H1 (cell line): ENCODE data around the gene ENTPD6. TPM values are rescaled to one million over a fixed set of nuclear protein-coding genes. Genes with fewer than 3 reads are reported as not detected.

Experiments used
- CTCF ChIA-PET: fragments of 300-600 bp; sonication (Branson Sonifier 250); formaldehyde crosslinking; loops from one replicate; lab custom pipeline; 2021; ENCODE audit not compliant: partially characterized antibody; lab: Charles Lee
- POLR2A ChIA-PET: fragments of 300-600 bp; sonication (Branson Sonifier 250); formaldehyde crosslinking; loops from one replicate; lab custom pipeline; 2021; ENCODE audit warnings: inconsistent platforms; ENCODE audit not compliant: partially characterized antibody; lab: Charles Lee
- DNase-seq, 2 experiments: peaks; one replicate each; pipeline versions ENCODE4 v3.0.0 to v3.0.0-alpha.2; 2010 to 2022; ENCODE audit warnings: low spot score in 2 of 2, low read depth in 1 of 2, mixed read lengths in 1 of 2
- FAIRE-seq: peaks from 2 replicates; lab custom pipeline; 2011; peaks lifted over from hg19 to GRCh38; lab: Jason Lieb, UNC
- H2AFZ ChIP-seq: 2 replicates; pipeline ENCODE4 v1.8.1; 2012; ENCODE audit warnings: low read length, inconsistent platforms
- H2AK5ac ChIP-seq: 2 replicates; pipeline ENCODE4 v1.6.1; 2013; ENCODE audit warnings: low read depth, low read length
- H2BK120ac ChIP-seq: replicated peaks from 2 replicates; pipeline ENCODE3; 2013; ENCODE audit warnings: low read depth, low read length, inconsistent platforms
- H2BK12ac ChIP-seq: 2 replicates; pipeline ENCODE4 v1.6.1; 2013; ENCODE audit warnings: low read depth, low read length
- H2BK15ac ChIP-seq: 2 replicates; pipeline ENCODE4 v1.6.1; 2013; ENCODE audit warnings: low read length
- H2BK20ac ChIP-seq: 2 replicates; pipeline ENCODE4 v1.6.1; 2013; ENCODE audit warnings: low read length
- H2BK5ac ChIP-seq: 2 replicates; pipeline ENCODE4 v1.6.1; 2013; ENCODE audit warnings: low read depth, low read length
- H3K14ac ChIP-seq: 2 replicates; pipeline ENCODE4 v1.6.1; 2013; ENCODE audit warnings: inconsistent platforms; ENCODE audit not compliant: insufficient read length
- H3K18ac ChIP-seq: 2 replicates; pipeline ENCODE4 v1.6.1; 2013; ENCODE audit warnings: low read length; ENCODE audit errors: extremely low read depth
- H3K23ac ChIP-seq: 2 replicates; pipeline ENCODE4 v1.6.1; 2013; ENCODE audit warnings: inconsistent platforms; ENCODE audit not compliant: insufficient read length
- H3K23me2 ChIP-seq: 2 replicates; pipeline ENCODE4 v1.6.1; 2013; ENCODE audit warnings: low read depth, low read length
- H3K27ac ChIP-seq: 2 replicates; pipeline ENCODE4 v1.6.1; 2011; ENCODE audit warnings: low read depth, low read length, inconsistent platforms
- H3K27me3 ChIP-seq, 4 experiments: replicated peaks in 1 of 4; 1 replicate in 1 of 4; 2 replicates in 3 of 4; pipeline versions ENCODE4 v1.6.1 to v1.8.1; 2011 to 2013; ENCODE audit warnings: low read length in 3 of 4, mild to moderate bottlenecking in 3 of 4, inconsistent platforms in 2 of 4, mixed read lengths in 2 of 4, moderate library complexity in 1 of 4; ENCODE audit not compliant: control insufficient read depth in 3 of 4, insufficient read depth in 3 of 4; ENCODE audit errors: extremely low read depth in 1 of 4
- H3K36me3 ChIP-seq, 4 experiments: 2 replicates each; pipeline versions ENCODE4 v1.6.1 to v1.8.1; 2011 to 2013; ENCODE audit warnings: mild to moderate bottlenecking in 4 of 4, low read length in 3 of 4, moderate library complexity in 2 of 4, control low read depth in 1 of 4, inconsistent platforms in 1 of 4; ENCODE audit not compliant: insufficient read depth in 4 of 4, control insufficient read depth in 2 of 4
- H3K4ac ChIP-seq: replicated peaks from 2 replicates; pipeline ENCODE3; 2013; ENCODE audit warnings: low read length, low read depth, mixed read lengths, inconsistent platforms; ENCODE audit not compliant: insufficient read length
- H3K4me1 ChIP-seq, 4 experiments: replicated peaks in 1 of 4; 1 replicate in 1 of 4; 2 replicates in 3 of 4; pipeline versions ENCODE4 v1.6.1 to v1.8.1; 2011 to 2013; ENCODE audit warnings: low read length in 3 of 4, inconsistent platforms in 2 of 4, mixed read lengths in 1 of 4; ENCODE audit not compliant: insufficient read depth in 4 of 4, control insufficient read depth in 3 of 4
- H3K4me2 ChIP-seq, 2 experiments: 2 replicates each; pipeline versions ENCODE4 v1.6.1 to v1.8.1; 2011 to 2013; ENCODE audit warnings: low read depth in 2 of 2, low read length in 2 of 2, control low read depth in 1 of 2, inconsistent platforms in 1 of 2, mild to moderate bottlenecking in 1 of 2; ENCODE audit not compliant: insufficient read depth in 1 of 2
- H3K4me3 ChIP-seq, 4 experiments: fragments of 200-600, 300-600 bp in 1 of 4; sonication (generic), shearing (Covaris generic), sonication (Bioruptor Twin) in 1 of 4; 2 replicates each; pipeline versions ENCODE4 v1.5.1 to v1.8.1; 2011 to 2016; ENCODE audit warnings: low read length in 4 of 4, low read depth in 3 of 4, control low read depth in 2 of 4, inconsistent platforms in 2 of 4, mild to moderate bottlenecking in 2 of 4, mixed read lengths in 1 of 4, moderate library complexity in 1 of 4; ENCODE audit not compliant: insufficient read depth in 2 of 4; ENCODE audit errors: extremely low read depth in 1 of 4
- H3K56ac ChIP-seq: replicated peaks from 2 replicates; pipeline ENCODE3; 2013; ENCODE audit warnings: low read depth, mild to moderate bottlenecking, mixed read lengths, low read length, inconsistent platforms; ENCODE audit not compliant: insufficient read length
- H3K79me1 ChIP-seq: 2 replicates; pipeline ENCODE4 v1.6.1; 2013; ENCODE audit warnings: low read depth, low read length, control low read depth
- H3K79me2 ChIP-seq, 2 experiments: 2 replicates each; pipeline versions ENCODE4 v1.6.1 to v1.8.1; 2012 to 2013; ENCODE audit warnings: low read length in 2 of 2, mild to moderate bottlenecking in 2 of 2, inconsistent platforms in 1 of 2; ENCODE audit not compliant: insufficient read depth in 2 of 2, control insufficient read depth in 1 of 2
- H3K9ac ChIP-seq, 4 experiments: replicated peaks in 1 of 4; 1 replicate in 1 of 4; 2 replicates in 3 of 4; pipeline versions ENCODE4 v1.6.1 to v1.8.1; 2011 to 2013; ENCODE audit warnings: low read depth in 3 of 4, low read length in 3 of 4, control low read depth in 2 of 4, mild to moderate bottlenecking in 2 of 4, moderate library complexity in 2 of 4, inconsistent platforms in 1 of 4; ENCODE audit errors: extremely low read depth in 1 of 4
- H3K9me3 ChIP-seq, 2 experiments: 2 replicates each; pipeline versions ENCODE4 v1.6.1 to v1.8.1; 2012 to 2013; ENCODE audit warnings: mild to moderate bottlenecking in 2 of 2, moderate library complexity in 2 of 2, control low read depth in 1 of 2, inconsistent platforms in 1 of 2, low read depth in 1 of 2, low read length in 1 of 2, mixed read lengths in 1 of 2; ENCODE audit not compliant: insufficient read depth in 2 of 2
- H4K20me1 ChIP-seq, 2 experiments: replicated peaks in 1 of 2; 2 replicates each; pipeline versions ENCODE3 to v1.8.1; 2011 to 2013; ENCODE audit warnings: inconsistent platforms in 2 of 2, low read length in 2 of 2, mild to moderate bottlenecking in 1 of 2; ENCODE audit not compliant: insufficient read depth in 2 of 2, control insufficient read depth in 1 of 2
- H4K5ac ChIP-seq: 2 replicates; pipeline ENCODE4 v1.6.1; 2013; ENCODE audit warnings: low read length, low read depth, mixed read lengths, inconsistent platforms; ENCODE audit not compliant: insufficient read length
- H4K8ac ChIP-seq: 2 replicates; pipeline ENCODE4 v1.8.0; 2013; ENCODE audit warnings: mild to moderate bottlenecking, moderate library complexity, low read length, inconsistent platforms; ENCODE audit not compliant: insufficient read depth; ENCODE audit errors: extremely low read depth
- H4K91ac ChIP-seq: replicated peaks from 2 replicates; pipeline ENCODE3; 2013; ENCODE audit warnings: low read length, mixed read lengths, inconsistent platforms; ENCODE audit not compliant: insufficient read length
- SP1 ChIP-seq: IDR thresholded peaks from 2 replicates; pipeline ENCODE4 v1.6.1; 2011; ENCODE audit warnings: low read depth, low read length
- WGBS, 2 experiments: shearing (Covaris generic) in 1 of 2; methylation state at CpG; one replicate each; pipeline versions ENCODE4 v1.1.6 to v1.1.7; 2013 to 2015; ENCODE audit warnings: low lambda C conversion rate in 2 of 2, mixed read lengths in 2 of 2, inconsistent platforms in 1 of 2, low coverage in 1 of 2, missing lambda C conversion rate in 1 of 2; ENCODE audit not compliant: insufficient replicate concordance in 2 of 2, insufficient coverage in 1 of 2, insufficient read length in 1 of 2; ENCODE audit errors: extremely low coverage in 1 of 2, missing lambda C conversion rate in 1 of 2; 5-methylcytosine and 5-hydroxymethylcytosine counted together
- polyA plus RNA-seq, 7 experiments: library from polyadenylated mRNA; depleted of rRNA in 3 of 7; stranded (reverse) in 5 of 7; unstranded in 2 of 7; fragments of >200 nt in 5 of 7; fragments of 200-250 nt in 2 of 7; gene quantifications; 1 replicate in 5 of 7; 2 replicates in 1 of 7; 4 replicates in 1 of 7; pipeline versions ENCODE4 v1.2.1 to v1.2.3, GENCODE V29; 2011 to 2013; ENCODE audit warnings: missing spikeins in 2 of 7, mixed read lengths in 2 of 7
- total RNA-seq: library from RNA; stranded (reverse); fragmentation: NEBNext Ultra II Directional; extraction: Animal tissue kit (Norgen Biotek cat#: 25700); gene quantifications from 2 replicates; pipeline ENCODE4 v1.2.1, GENCODE V29; 2021

The ENTPD6 gene
- total and polyA plus RNA-seq, 2 of the 8 experiments (the other 6 are each of a cell fraction or from before 2014, with no cell fraction given), result 47.8 to 57.3 TPM

DNA sequence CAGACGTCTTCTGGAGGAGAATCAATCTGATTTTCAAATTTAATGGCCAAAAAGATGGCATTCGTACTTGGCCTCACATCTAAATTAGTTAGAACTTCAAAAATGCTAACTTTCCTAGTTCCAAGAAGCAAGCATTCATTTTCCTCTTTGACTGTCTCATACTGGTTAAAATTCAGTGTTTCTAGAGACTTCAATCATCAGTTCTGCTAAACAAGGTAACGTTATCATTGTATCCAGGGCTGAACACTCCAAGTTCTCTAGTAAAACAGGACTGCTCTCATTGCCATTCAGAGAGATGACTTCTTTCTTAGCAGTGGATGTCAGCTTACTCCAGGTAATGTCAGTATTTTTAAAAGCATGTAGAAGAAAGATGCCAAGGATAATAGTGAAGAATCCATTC, 34.6 kb upstream of the ENTPD6 start:
- no peak overlapping the region for H2BK15ac ChIP-seq
- H3K4me3 ChIP-seq, result no peak overlapping the region
- H2AFZ ChIP-seq, result no peak overlapping the region
- TF ChIP-seq SP1, result no peak
- FAIRE-seq, result no peak
- H3K36me3 ChIP-seq, result no peaks in the 10 kb centered on the region
- DNase-seq, result no peak
- H2BK12ac ChIP-seq, result no peak overlapping the region
- ChIA-PET CTCF (interaction anchor here (0.5 kb wide), 1 partner anchor 1213 kb away, joined by 4 read pairs; no protein-coding TSS in a partner anchor), POLR2A (no interaction called here)
- no peak overlapping the region for H2BK5ac ChIP-seq
- H3K4me1 ChIP-seq, result no peaks in the 10 kb centered on the region
- no peak overlapping the region for H3K27ac ChIP-seq
- H2AK5ac ChIP-seq, result no peak overlapping the region
- H2BK120ac ChIP-seq, result no peak overlapping the region
- no peak overlapping the region for H3K9ac ChIP-seq
- H3K23ac ChIP-seq, result no peak overlapping the region
- no peaks in the 10 kb centered on the region for H3K23me2 ChIP-seq
- no peak overlapping the region for H4K5ac ChIP-seq
- H3K14ac ChIP-seq, result no peak overlapping the region
- no peaks in the 10 kb centered on the region for H3K27me3 ChIP-seq
- no peak overlapping the region for H2BK20ac ChIP-seq
- no peak overlapping the region for H3K4me2 ChIP-seq
- peaks cover 4 to 20% of the 10 kb centered on the region in 2 experiments; a peak in 3 of 4 replicates for H3K9me3 ChIP-seq
- 83% methylated on average over 3 of the region's 3 CpGs; no CpG with 5 or more reads in 1 of the 2 experiments for WGBS, 2 experiments
- H3K18ac ChIP-seq, result no peak overlapping the region
- H3K4ac ChIP-seq, result no peak overlapping the region
- H3K79me2 ChIP-seq, result no peaks in the 10 kb centered on the region
- H4K8ac ChIP-seq, result no peak overlapping the region
- H3K79me1 ChIP-seq, result no peaks in the 10 kb centered on the region
- H3K56ac ChIP-seq, result no peak overlapping the region
- H4K91ac ChIP-seq, result no peak overlapping the region
- H4K20me1 ChIP-seq, result no peaks in the 10 kb centered on the region
